Right atrium auricular region (tissue), 2 donors: Measurements from ENCODE around the gene ACSBG1. TPM values are rescaled to one million over a fixed set of nuclear protein-coding genes. Genes with fewer than 3 reads are reported as not detected.

Experiments
- DNase-seq: peaks from one replicate; pipeline ENCODE4 v3.0.0-alpha.2; 2019; ENCODE audit warnings: low spot score
- H3K27ac ChIP-seq, 2 donors: fragments of 200-600 bp; sonication (generic); 1 replicate in 1 of 2; 2 replicates in 1 of 2; pipeline ENCODE4 v1.5.1; 2016 to 2019
- H3K27me3 ChIP-seq, 2 donors: fragments of 200-600 bp; sonication (generic); one replicate each; pipeline versions ENCODE4 v1.5.1 to v1.6.0; 2017 to 2019
- H3K36me3 ChIP-seq: fragments of 200-600 bp; sonication (generic); one replicate; pipeline ENCODE4 v1.5.1; 2016
- H3K4me1 ChIP-seq, 2 donors: fragments of 200-600 bp; sonication (generic); one replicate each; pipeline versions ENCODE4 v1.5.1 to v1.6.0; 2017 to 2019
- H3K4me3 ChIP-seq, 2 donors: fragments of 200-600 bp; sonication (generic); 1 replicate in 1 of 2; 2 replicates in 1 of 2; pipeline ENCODE4 v1.5.1; 2017 to 2019; ENCODE audit warnings: mild to moderate bottlenecking in 1 of 2, moderate library complexity in 1 of 2
- H3K9me3 ChIP-seq, 2 donors: fragments of 200-600 bp; sonication (generic); one replicate each; pipeline ENCODE4 v1.5.1; 2019
- total RNA-seq, 2 donors: library from RNA; depleted of rRNA; stranded (reverse); fragments of >200 nt; gene quantifications; one replicate each; pipeline ENCODE4 v1.1.0, GENCODE V29; 2016
- TF ChIP-seq, protein P1 (sequence below), 2 donors: fragments of 200-600 bp; sonication (generic); IDR thresholded peaks; one replicate each; pipeline ENCODE4 v1.5.1; 2019; ENCODE audit warnings: antibody characterized with exemption in 2 of 2

ACSBG1 gene
- total RNA-seq, 2 donors from 2014 or later = not detected

DNA sequence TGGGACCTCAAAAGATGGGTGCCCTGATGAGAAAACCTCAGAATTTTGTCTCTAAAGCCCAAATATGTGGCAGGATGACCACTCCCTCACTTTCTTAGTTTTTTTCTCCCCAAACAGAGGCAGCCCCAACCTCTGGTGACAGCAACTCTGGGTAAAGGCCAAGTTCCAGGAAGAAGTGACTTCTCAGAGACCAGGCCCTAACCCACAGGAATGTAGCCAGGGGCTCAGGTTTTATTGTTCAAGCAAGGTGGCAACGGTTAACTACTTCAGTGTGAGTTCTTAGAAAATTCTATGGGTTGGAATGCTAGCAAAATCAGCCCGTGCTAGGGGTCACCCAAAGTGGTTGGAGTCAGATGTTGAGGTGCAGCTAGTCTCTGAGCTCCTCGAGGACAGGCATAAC, 24.9 kb upstream of the ACSBG1 start:
- no peaks in the 10 kb centered on the region for H3K27me3 ChIP-seq
- H3K27ac ChIP-seq = no peak overlapping the region
- H3K4me3 ChIP-seq = no peak overlapping the region
- no peaks in the 10 kb centered on the region for H3K36me3 ChIP-seq
- H3K4me1 ChIP-seq = peaks cover 0 to 3% of the 10 kb centered on the region in 2 donors
- TF ChIP-seq, protein P1, sequence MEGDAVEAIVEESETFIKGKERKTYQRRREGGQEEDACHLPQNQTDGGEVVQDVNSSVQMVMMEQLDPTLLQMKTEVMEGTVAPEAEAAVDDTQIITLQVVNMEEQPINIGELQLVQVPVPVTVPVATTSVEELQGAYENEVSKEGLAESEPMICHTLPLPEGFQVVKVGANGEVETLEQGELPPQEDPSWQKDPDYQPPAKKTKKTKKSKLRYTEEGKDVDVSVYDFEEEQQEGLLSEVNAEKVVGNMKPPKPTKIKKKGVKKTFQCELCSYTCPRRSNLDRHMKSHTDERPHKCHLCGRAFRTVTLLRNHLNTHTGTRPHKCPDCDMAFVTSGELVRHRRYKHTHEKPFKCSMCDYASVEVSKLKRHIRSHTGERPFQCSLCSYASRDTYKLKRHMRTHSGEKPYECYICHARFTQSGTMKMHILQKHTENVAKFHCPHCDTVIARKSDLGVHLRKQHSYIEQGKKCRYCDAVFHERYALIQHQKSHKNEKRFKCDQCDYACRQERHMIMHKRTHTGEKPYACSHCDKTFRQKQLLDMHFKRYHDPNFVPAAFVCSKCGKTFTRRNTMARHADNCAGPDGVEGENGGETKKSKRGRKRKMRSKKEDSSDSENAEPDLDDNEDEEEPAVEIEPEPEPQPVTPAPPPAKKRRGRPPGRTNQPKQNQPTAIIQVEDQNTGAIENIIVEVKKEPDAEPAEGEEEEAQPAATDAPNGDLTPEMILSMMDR (IDR thresholded peaks at IDR 0.05) = no peak
- no peak for DNase-seq
- H3K9me3 ChIP-seq = no peaks in the 10 kb centered on the region

DNA sequence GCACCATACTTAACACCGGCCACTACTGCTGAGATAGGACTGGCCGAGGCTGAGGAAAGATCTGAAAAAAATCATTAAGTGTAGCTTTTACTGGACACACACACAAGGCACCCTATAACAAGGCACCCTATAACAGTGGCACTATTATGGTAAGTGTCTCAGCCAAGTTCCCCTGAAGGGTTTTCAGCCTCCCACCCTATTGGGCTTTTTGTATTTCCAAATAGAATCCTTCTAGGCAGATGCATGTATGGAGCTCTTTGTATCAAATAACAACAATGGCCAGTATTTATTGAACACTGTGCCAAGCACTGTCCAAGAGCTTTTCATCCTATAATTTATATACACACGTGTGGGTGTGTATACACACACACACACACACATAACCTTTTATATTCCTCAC, 23.3 kb upstream of the ACSBG1 start:
- no peak overlapping the region for H3K4me3 ChIP-seq
- H3K27me3 ChIP-seq = no peaks in the 10 kb centered on the region
- H3K4me1 ChIP-seq = no peaks in the 10 kb centered on the region
- no peaks in the 10 kb centered on the region for H3K36me3 ChIP-seq
- no peak for DNase-seq
- H3K27ac ChIP-seq = no peak overlapping the region
- TF ChIP-seq, protein P1 (IDR thresholded peaks at IDR 0.05) = no peak
- H3K9me3 ChIP-seq = no peaks in the 10 kb centered on the region

DNA sequence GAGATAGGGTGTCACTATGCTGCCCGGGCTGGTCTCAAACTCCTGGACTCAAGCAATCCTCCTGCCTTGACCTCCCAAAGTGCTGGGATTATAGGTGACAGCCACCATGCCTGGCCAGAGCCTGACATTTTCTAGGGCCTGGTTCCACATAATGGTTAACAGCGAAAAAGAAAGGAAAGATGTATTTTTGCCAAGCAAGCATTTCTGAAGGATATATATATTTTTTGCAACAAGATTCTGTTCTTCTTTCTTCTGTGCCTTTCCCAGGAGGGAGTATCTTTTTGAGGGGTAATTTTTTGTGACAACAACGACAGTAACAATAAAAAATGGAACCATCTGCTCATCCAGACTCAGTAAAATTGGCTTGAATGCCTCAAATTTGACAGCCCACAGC, 21.7 kb upstream of the ACSBG1 start:
- H3K4me3 ChIP-seq = no peak overlapping the region
- H3K9me3 ChIP-seq = no peaks in the 10 kb centered on the region
- H3K27me3 ChIP-seq = no peaks in the 10 kb centered on the region
- no peaks in the 10 kb centered on the region for H3K36me3 ChIP-seq
- TF ChIP-seq, protein P1 (IDR thresholded peaks at IDR 0.05) = no peak
- H3K27ac ChIP-seq = no peak overlapping the region
- DNase-seq = no peak
- no peaks in the 10 kb centered on the region for H3K4me1 ChIP-seq

DNA sequence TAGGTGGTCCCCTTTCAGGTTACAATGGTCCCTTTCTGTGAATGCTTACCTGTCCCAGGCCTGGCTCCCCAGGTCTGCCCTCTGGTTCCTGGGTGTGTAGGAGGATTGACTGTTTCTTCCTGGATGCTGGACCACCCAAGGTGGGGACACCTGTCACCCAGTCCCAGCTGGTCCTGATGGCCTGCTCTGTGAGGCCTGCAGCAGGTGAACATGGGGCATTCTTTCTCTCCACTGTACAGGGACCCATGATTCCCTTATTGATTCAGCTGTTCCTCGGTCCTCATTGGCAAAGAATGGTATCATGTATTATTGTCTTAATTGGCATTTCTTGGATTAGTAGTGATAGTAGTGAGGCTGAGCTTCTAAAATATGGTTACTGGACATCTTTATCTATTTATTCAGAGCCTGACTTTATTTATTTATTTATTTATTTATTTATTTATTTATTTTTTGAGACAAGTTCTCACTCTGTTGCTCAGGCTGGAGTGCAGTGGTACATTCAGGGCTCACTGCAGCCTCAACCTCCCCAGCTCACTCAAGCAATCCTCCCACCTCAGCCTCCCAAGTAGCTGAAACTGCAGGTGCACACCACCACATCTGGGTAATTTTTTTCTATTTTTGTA, 21.2 kb upstream of the ACSBG1 start:
- no peaks in the 10 kb centered on the region for H3K27me3 ChIP-seq
- TF ChIP-seq, protein P1 (IDR thresholded peaks at IDR 0.05) = no peak
- no peak overlapping the region for H3K4me3 ChIP-seq
- DNase-seq = no peak
- no peaks in the 10 kb centered on the region for H3K9me3 ChIP-seq
- H3K4me1 ChIP-seq = no peaks in the 10 kb centered on the region
- H3K27ac ChIP-seq = no peak overlapping the region
- no peaks in the 10 kb centered on the region for H3K36me3 ChIP-seq

DNA sequence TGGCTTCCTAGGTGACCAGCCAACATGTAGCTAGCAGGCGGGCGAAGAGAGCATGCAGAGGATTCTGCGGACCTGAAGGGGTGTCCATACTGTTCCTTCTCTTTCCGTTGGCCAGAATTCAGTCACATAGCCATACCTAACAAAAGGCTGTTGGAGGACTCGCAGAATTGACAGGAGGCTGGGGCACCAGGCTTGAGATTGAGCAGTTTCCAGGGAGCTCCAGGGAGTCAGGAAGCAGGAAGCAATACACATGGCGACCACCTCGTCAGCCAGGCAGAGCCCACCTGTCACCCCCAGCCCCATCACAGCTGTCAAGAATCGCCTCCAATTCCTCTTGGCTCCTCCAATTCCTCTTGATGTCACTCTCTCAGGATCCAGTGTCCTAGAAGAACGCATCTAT, 16.8 kb upstream of the ACSBG1 start:
- Histone ChIP-seq H3K9me3 (no peaks in the 10 kb centered on the region), H3K4me1 (no peaks in the 10 kb centered on the region), H3K36me3 (no peaks in the 10 kb centered on the region), H3K27ac (no peak overlapping the region), H3K27me3 (no peaks in the 10 kb centered on the region), H3K4me3 (no peak overlapping the region)
- TF ChIP-seq, protein P1 (IDR thresholded peaks at IDR 0.05) = no peak
- no peak for DNase-seq

DNA sequence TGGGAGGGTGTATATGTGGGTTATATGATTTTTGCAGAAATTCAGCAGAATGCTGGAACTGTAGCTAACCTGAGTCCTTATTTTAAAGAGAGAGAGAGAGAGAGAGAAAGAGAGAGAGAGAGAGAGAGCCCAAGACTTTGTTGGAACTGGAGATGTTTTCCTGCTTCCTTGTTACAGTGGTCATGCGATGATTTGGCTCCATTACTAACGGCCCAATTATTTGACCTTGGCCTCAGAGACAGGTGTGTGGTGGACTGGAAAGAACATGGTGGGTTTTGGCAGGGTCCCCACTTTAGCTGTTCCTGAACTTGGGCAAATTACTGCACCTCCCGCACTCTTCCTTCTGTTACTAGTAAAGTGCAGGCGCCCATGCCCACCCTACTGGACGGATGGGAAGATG, 14.8 kb upstream of the ACSBG1 start:
- Histone ChIP-seq H3K4me1 (peaks cover 0 to under 1% of the 10 kb centered on the region in 2 donors), H3K4me3 (no peak overlapping the region), H3K36me3 (no peaks in the 10 kb centered on the region), H3K27me3 (no peaks in the 10 kb centered on the region), H3K9me3 (no peaks in the 10 kb centered on the region), H3K27ac (no peak overlapping the region)
- DNase-seq = no peak
- TF ChIP-seq, protein P1 (IDR thresholded peaks at IDR 0.05) = no peak
